Motor neuron (in vitro differentiated cells): ENCODE results near the gene TTLL4. TPM values are rescaled to one million over a fixed set of nuclear protein-coding genes. Genes with fewer than 3 reads are reported as not detected.

Experiments used
- ATAC-seq, 8 experiments: fragments of 200-7000 bp; cut with Tn5 transposase; replicated peaks in 6 of 8; 2 replicates each; pipeline ENCODE4 v1.8.0; 2021; ENCODE audit warnings: mild to moderate bottlenecking in 8 of 8, moderate library complexity in 8 of 8
- H3K27ac ChIP-seq, 2 donors: fragments of 250-450 bp; sonication (Bioruptor Pico); 2 replicates each; pipeline ENCODE4 v1.9.0; 2021; ENCODE audit warnings: antibody characterized with exemption in 2 of 2, mild to moderate bottlenecking in 2 of 2, moderate library complexity in 1 of 2
- H3K4me1 ChIP-seq, 2 donors: fragments of 250-450 bp; sonication (Bioruptor Pico); replicated peaks in 1 of 2; 2 replicates each; pipeline ENCODE4 v1.6.1; 2021; ENCODE audit warnings: antibody characterized with exemption in 2 of 2, mild to moderate bottlenecking in 2 of 2, moderate library complexity in 1 of 2
- H3K4me3 ChIP-seq, 5 donors: fragments of 250-450 bp; sonication (Bioruptor Pico); 2 replicates each; pipeline ENCODE4 v1.9.0; 2021; ENCODE audit warnings: antibody characterized with exemption in 5 of 5, mild to moderate bottlenecking in 5 of 5, moderate library complexity in 4 of 5
- WGBS, 10 experiments: fragments of 450-650 bp; shearing (Covaris generic); methylation state at CpG; one replicate each; pipeline ENCODE4 v1.0.0; 2022; 5-methylcytosine and 5-hydroxymethylcytosine counted together
- in situ Hi-C, 9 experiments: fragments of 400-800 bp; cut with MboI; loops; one replicate each; pipeline ENCODE4 v1.15.0; 2021; ENCODE audit warnings: low sequenced_read_pairs in 9 of 9, low pct_unique_long_range_greater_than_20kb in 2 of 9; ENCODE audit not compliant: unreplicated experiment in 9 of 9
- total RNA-seq, 8 experiments: library from RNA; unstranded; fragments of 300-600 nt; gene quantifications; 2 replicates each; pipeline versions ENCODE4 v1.2.3 to v1.2.4, GENCODE V29; 2022

Gene TTLL4
- total RNA-seq, 8 experiments from 2014 or later, result 11.1 to 78.3 (median 23.4) TPM

DNA sequence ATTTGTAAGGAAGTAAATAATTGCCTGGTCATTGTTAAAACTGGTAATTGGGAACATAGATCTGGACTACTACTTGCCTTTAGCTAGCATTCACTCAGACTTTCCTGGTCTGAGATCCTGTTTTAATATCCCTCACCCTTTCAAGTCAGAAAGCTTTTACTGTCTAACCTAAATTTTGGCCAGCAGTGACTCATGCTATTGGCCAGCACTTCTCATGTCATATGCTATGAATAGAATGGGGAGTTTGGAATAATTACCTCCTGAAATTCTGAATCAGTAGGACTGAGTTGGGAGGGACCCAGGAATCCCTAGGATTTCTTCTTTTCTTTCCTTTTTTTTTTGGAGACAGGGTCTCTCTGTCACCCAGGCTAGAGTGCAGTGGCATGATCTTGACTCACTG lies 19.4 kb upstream of the TTLL4 start:
- Histone ChIP-seq H3K4me3 (no peak overlapping the region), H3K27ac (no peak overlapping the region), H3K4me1 (no peaks in the 10 kb centered on the region)
- peak in 2 of 8 experiments; percentile 88 to 89 for ATAC-seq
- in situ Hi-C loops, result loop anchor here in 1 of 9 experiments (25.0 kb wide), 1 partner anchor 404 kb away; the partner anchor contains the start of gene TMBIM1

DNA sequence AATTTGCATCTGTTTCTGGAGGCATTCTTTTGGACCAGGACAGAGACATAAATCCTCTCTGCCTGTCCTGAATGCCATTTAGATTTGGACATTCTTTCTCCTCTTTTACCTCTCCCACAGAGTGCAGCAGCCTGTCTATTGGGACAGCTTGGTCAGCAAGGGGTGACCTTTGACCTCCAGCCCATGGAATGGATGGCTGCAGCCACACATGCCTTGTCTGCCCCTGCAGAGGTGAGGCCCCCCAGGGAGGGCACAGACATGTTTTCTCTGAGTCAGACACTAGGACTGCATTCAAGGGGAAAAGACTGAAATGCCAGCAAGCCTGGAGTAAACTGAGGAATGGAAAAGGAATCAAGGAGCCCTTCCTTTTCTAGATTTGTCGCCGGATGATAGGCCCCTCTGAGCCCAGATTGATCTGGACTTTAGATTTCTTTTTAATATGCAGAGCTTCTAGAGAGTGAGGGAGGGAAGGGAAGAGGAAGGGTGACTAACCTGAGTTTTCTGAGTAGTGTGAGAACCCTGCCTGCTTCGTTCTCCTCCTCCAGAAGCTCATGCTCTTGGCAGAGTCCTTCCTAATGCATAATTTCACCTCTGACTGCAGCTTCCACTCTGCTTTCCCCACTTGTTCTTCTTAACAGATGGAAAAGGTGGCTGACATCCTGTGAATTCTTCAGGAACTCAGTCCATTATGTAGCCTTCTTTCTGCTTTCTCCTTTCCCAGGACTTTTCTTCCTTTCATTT lies 16.1 kb upstream of the TTLL4 start:
- no peak overlapping the region for H3K27ac ChIP-seq
- WGBS, 10 experiments, result 43 to 94% (median 73%) methylated on average over 1 to 3 of the region's 3 CpGs; no CpG with 5 or more reads in 3 of the 10 experiments
- no peaks in the 10 kb centered on the region for H3K4me1 ChIP-seq
- H3K4me3 ChIP-seq, result no peak overlapping the region
- ATAC-seq, result no peak
- in situ Hi-C loops, result loop anchor here in 1 of 9 experiments (25.0 kb wide), 1 partner anchor 407 kb away; the partner anchor contains the start of gene TMBIM1

DNA sequence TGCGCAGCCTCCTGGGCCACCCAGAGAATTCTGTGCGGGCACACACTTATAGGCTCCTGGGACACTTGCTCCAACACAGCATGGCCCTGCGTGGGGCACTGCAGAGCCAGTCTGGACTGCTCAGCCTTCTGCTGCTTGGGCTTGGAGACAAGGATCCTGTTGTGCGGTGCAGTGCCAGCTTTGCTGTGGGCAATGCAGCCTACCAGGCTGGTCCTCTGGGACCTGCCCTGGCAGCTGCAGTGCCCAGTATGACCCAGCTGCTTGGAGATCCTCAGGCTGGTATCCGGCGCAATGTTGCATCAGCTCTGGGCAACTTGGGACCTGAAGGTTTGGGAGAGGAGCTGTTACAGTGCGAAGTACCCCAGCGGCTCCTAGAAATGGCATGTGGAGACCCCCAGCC lies 11.8 kb upstream of the TTLL4 start:
- 67 to 100% (median 97%) methylated on average over 1 to 6 of the region's 8 CpGs; no CpG with 5 or more reads in 5 of the 10 experiments for WGBS, 10 experiments
- Histone ChIP-seq H3K4me3 (no peak overlapping the region), H3K27ac (no peak overlapping the region), H3K4me1 (no peaks in the 10 kb centered on the region)
- ATAC-seq, result no peak
- in situ Hi-C loops, result loop anchor here in 1 of 9 experiments (25.0 kb wide), 1 partner anchor 412 kb away; the partner anchor contains the start of gene TMBIM1

DNA sequence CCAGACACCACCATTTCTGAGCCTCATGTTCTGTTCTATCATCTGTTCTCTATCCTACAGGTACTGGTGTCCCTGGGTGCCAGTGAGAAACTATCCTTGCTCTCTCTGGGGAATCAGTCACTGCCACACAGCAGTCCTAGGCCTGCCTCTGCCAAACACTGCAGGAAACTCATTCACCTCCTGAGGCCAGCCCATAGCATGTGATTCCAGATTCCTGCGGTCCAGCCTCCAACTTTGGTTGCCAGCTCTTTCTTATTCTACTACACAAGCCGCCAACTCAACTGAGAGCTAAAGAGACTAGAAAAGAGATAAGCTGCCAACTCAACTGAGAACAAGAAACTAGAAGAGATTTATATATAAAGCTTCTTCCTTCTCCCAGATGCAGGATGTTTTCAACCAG lies 8.8 kb upstream of the TTLL4 start:
- Histone ChIP-seq H3K4me3 (no peak overlapping the region), H3K27ac (no peak overlapping the region), H3K4me1 (no peaks in the 10 kb centered on the region)
- ATAC-seq, result peak in 1 of 8 experiments; percentile 49
- 50 to 100% (median 75%) methylated on average over 1 to 2 of the region's 2 CpGs; no CpG with 5 or more reads in 2 of the 10 experiments for WGBS, 10 experiments
- in situ Hi-C loops, result loop anchor here in 1 of 9 experiments (25.0 kb wide), 1 partner anchor 135 kb away; the partner anchor contains the start of gene PRKAG3

DNA sequence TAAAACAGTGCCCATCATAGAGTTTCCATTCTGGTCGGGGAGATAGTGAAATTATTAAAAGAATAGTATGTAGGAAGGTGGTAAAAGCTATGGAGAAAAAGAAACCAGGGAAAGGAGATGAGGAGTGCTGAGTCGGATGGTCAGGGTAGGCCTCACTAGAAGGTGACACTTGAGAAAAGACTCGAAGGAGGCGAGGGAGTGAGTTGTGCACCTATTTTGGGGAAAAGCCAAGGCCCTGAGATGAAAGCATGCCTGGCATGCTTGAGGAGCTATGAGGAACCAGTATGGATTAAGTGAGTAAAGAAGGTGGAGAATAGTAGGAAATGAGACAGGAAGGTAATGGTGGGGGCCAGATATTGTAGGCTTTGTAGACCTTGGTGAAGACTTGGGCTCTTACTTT lies 7.3 kb upstream of the TTLL4 start:
- Histone ChIP-seq H3K27ac (no peak overlapping the region), H3K4me3 (no peak overlapping the region), H3K4me1 (no peaks in the 10 kb centered on the region)
- in situ Hi-C loops, result loop anchor here in 1 of 9 experiments (25.0 kb wide), 1 partner anchor 134 kb away; the partner anchor contains the start of gene PRKAG3
- ATAC-seq, result no peak
- WGBS, 10 experiments, result 70 to 93% (median 86%) methylated on average over 2 to 4 of the region's 4 CpGs; no CpG with 5 or more reads in 1 of the 10 experiments

DNA sequence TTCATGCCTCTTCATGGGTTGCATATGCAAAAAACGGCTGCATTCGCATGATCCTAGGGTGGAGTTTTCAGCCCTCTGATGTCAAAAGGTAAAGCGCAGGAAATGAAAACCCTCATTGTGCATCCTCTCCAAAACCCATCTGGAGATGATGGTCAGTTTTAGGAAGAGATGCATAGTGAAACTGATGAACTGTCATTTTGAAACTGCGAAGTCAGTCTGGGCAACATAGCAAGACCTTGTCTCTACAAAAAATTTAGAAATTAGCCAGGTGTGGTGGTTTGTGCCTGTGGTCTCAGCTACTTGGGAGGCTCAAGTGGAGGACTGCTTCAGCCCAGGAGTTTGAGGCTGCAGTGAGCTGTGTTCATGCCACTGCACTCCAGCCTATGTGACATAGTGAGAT lies 2.5 kb upstream of the TTLL4 start:
- in situ Hi-C loops, result loop anchor here in 1 of 9 experiments (25.0 kb wide), 1 partner anchor 129 kb away; the partner anchor contains the start of gene PRKAG3
- Histone ChIP-seq H3K4me1 (peaks cover 0 to 4% of the 10 kb centered on the region in 2 donors), H3K4me3 (no peak overlapping the region), H3K27ac (no peak overlapping the region)
- WGBS, 10 experiments, result 13 to 100% (median 82%) methylated on average over 1 to 4 of the region's 4 CpGs; no CpG with 5 or more reads in 1 of the 10 experiments
- ATAC-seq, result no peak

DNA sequence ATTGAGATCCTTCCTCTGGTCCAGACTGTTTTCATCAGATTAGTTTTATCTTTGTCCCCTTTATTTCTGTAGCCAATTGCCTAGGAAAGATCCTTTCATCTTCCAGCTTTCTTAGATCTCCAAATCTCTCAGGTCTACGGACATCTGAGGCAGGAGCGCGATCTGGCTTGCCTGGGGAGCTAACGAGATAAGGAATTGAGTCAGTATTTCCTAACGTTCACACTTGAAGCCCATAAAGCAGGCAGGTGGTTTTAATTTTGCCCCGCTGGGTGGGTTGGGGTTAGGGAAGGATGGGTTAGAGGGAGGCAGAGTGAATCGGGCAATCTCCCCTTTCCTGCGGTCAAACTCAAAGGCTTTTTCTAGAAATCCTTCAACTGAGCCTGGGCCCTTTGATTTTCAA lies 727 bp upstream of the TTLL4 start:
- 29 to 100% (median 92%) methylated on average over 3 to 8 of the region's 8 CpGs; no CpG with 5 or more reads in 3 of the 10 experiments for WGBS, 10 experiments
- ATAC-seq, result no peak
- in situ Hi-C loops, result loop anchor here in 2 of 9 experiments (10.0 to 25.0 kb wide), 2 partner anchors 75 to 127 kb away; partner anchors contain the start of genes CYP27A1 (in 1 of the 2) and PRKAG3 (in 1 of the 2)
- H3K27ac ChIP-seq, result no peak overlapping the region
- no peak overlapping the region for H3K4me3 ChIP-seq
- peaks cover 0 to 4% of the 10 kb centered on the region in 2 donors for H3K4me1 ChIP-seq

DNA sequence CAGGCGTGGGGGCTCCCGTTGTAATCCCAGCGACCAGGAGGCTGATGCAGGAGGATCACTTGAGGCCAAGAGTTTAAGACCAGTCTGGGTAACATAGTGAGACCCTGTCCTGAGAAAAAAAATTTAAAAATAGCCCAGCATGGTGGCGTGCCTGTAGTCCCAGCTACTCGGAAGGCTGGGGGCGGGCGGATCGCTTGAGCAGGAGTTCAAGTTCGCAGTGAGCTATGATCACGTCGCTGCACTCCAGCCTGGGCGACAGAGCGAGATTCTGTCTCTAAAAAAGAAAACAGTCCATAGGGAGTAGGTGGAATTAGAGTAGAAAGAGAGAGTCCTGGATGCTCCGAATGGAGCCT lies 325 bp upstream of the TTLL4 start:
- Histone ChIP-seq H3K27ac (no peak overlapping the region), H3K4me3 (peak overlapping the region; percentile 20 to 80 (median 73)), H3K4me1 (peaks cover 0 to 4% of the 10 kb centered on the region in 2 donors)
- WGBS, 10 experiments, result 21 to 100% (median 60%) methylated on average over 2 to 9 of the region's 14 CpGs; no CpG with 5 or more reads in 3 of the 10 experiments
- peak in 2 of 8 experiments; percentile 1 to 3 for ATAC-seq
- in situ Hi-C loops, result loop anchor here in 2 of 9 experiments (10.0 to 25.0 kb wide), 2 partner anchors 74 to 127 kb away; partner anchors contain the start of genes CYP27A1 (in 1 of the 2) and PRKAG3 (in 1 of the 2)

DNA sequence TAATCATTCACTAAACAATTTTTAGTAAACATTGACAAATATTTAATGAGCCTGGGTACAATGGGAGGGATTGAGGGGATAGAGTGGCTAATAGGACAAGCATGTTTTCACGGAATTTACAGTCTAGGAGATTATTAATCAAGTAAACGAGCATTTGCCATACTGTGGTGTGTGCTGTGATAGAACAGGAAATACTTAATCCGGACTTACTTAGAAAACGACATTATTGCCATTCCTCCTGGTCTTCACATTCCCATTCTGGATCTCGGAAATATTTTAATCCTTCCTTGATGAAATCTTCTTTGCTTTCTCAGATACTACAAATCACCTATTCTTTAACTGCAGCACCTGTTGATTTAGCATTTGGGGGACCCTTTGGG lies 905 bp downstream of the TTLL4 start:
- Histone ChIP-seq H3K27ac (no peak overlapping the region), H3K4me3 (peak overlapping the region; percentile 59 to 80 (median 76)), H3K4me1 (peaks cover 0 to 4% of the 10 kb centered on the region in 2 donors)
- in situ Hi-C loops, result loop anchor here in 2 of 9 experiments (10.0 to 25.0 kb wide), 2 partner anchors 73 to 126 kb away; partner anchors contain the start of genes CYP27A1 (in 1 of the 2) and PRKAG3 (in 1 of the 2)
- 0 to 10% (median 7%) methylated on average over 2 to 5 of the region's 5 CpGs for WGBS, 10 experiments
- ATAC-seq, result no peak

DNA sequence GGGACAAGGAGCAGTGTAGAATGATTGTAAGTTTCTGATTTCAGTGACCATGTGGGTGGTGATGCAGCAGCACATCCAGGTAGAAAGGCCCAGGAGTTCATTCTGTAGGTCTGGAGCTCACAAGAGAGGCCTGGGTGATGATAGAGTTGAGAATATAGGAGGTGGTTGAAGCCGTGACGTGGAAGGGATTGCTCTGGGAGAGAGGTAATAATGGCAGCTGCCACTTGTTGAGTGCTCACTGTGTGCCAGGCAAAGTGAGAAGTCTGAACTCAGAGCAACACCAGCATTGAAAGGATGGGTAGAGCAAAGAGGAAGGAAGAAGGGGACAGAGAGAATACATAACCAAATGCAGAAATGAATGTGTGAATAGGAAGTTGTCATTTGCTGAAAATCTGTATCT lies 3.3 kb downstream of the TTLL4 start:
- in situ Hi-C loops, result loop anchor here in 2 of 9 experiments (10.0 to 25.0 kb wide), 2 partner anchors 71 to 123 kb away; partner anchors contain the start of genes CYP27A1 (in 1 of the 2) and PRKAG3 (in 1 of the 2)
- ATAC-seq, result no peak
- Histone ChIP-seq H3K4me3 (no peak overlapping the region), H3K27ac (no peak overlapping the region), H3K4me1 (peaks cover 0 to 4% of the 10 kb centered on the region in 2 donors)
- 80 to 100% (median 100%) methylated on average over 1 to 2 of the region's 2 CpGs; no CpG with 5 or more reads in 2 of the 10 experiments for WGBS, 10 experiments

DNA sequence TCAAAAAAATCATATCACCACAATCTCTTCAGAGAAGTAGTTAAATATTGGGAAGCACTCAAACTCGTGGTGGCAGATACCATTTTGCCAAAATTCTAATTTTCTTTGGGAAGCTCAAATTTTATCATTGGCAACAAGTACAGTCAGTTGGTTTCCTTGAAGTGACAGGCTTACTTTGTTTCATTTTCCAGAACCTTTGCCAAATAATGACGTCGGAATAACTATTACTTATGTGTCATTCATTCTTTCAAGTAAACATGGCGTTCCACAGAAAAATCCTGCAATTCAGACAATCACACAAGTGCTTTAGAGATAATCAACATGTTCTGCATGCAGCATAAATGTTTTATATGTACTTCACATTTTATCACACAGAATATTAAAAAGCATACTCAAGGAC lies 5.4 kb downstream of the TTLL4 start:
- Histone ChIP-seq H3K4me1 (peaks cover 0 to 4% of the 10 kb centered on the region in 2 donors), H3K4me3 (no peak overlapping the region), H3K27ac (no peak overlapping the region)
- in situ Hi-C loops, result loop anchor here in 2 of 9 experiments (10.0 to 25.0 kb wide), 2 partner anchors 69 to 121 kb away; partner anchors contain the start of genes CYP27A1 (in 1 of the 2) and PRKAG3 (in 1 of the 2)
- WGBS, 10 experiments, result 59 to 95% (median 86%) methylated on average over 3 to 4 of the region's 4 CpGs; no CpG with 5 or more reads in 3 of the 10 experiments
- no peak for ATAC-seq

DNA sequence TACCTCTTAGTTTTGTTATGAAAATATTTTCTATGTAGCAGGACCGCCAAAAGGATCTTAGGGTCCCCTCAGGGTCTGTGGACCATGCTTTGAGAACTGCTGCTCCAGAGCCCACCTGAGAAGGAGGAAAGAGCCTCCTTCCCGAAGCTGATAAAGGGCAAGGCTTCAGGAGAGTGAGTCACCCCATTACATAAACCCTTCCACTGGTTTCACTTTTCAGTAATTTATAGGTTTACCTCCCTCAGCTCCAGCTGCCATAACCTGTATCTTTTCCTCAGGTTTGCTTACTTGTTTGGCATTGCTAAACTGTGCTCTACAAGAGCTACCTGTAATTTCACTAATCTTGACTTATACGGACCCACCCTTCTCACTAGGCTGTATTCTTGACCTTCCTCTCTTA lies 6.6 kb downstream of the TTLL4 start:
- Histone ChIP-seq H3K4me3 (no peak overlapping the region), H3K27ac (no peak overlapping the region), H3K4me1 (peaks cover 0 to under 1% of the 10 kb centered on the region in 2 donors)
- WGBS, 10 experiments, result 71 to 100% (median 95%) methylated on average over 1 to 2 of the region's 3 CpGs; no CpG with 5 or more reads in 2 of the 10 experiments
- in situ Hi-C loops, result loop anchor here in 2 of 9 experiments (10.0 to 25.0 kb wide), 2 partner anchors 68 to 120 kb away; partner anchors contain the start of genes CYP27A1 (in 1 of the 2) and PRKAG3 (in 1 of the 2)
- peak in 2 of 8 experiments; percentile 62 to 68 for ATAC-seq
